Measurements from ENCODE around the gene NCAM2.

The NCAM2 gene

GRCh38 chr21:21199342-21200102 is 201.3 kb downstream of the NCAM2 start:
- TF ChIP-seq CTCF (IDR thresholded peaks at IDR 0.05; ENCODE audit: low read depth, low read length, missing control alignments) = no peak
- DNase-seq (ENCODE audit: extremely low read depth, low read depth) = no peak
- H3K4me3 ChIP-seq (replicated peaks; ENCODE audit: low read depth, low read length) = no peak overlapping the region

GRCh38 chr21:21200103-21200938 is 202.1 kb downstream of the NCAM2 start:
- no peak overlapping the region for H3K4me3 ChIP-seq (replicated peaks; ENCODE audit: low read depth, low read length)
- TF ChIP-seq CTCF (IDR thresholded peaks at IDR 0.05; ENCODE audit: low read depth, low read length, missing control alignments) = no peak
- peak; percentile 87 for DNase-seq (ENCODE audit: extremely low read depth, low read depth)

GRCh38 chr21:21200939-21201615 is 202.9 kb downstream of the NCAM2 start:
- no peak overlapping the region for H3K4me3 ChIP-seq (replicated peaks; ENCODE audit: low read depth, low read length)
- no peak for DNase-seq (ENCODE audit: extremely low read depth, low read depth)
- TF ChIP-seq CTCF (IDR thresholded peaks at IDR 0.05; ENCODE audit: low read depth, low read length, missing control alignments) = no peak

GRCh38 chr21:21203822-21204339 is 205.7 kb downstream of the NCAM2 start:
- TF ChIP-seq CTCF (IDR thresholded peaks at IDR 0.05; ENCODE audit: low read depth, low read length, missing control alignments) = no peak
- no peak for DNase-seq (ENCODE audit: extremely low read depth, low read depth)
- no peak overlapping the region for H3K4me3 ChIP-seq (replicated peaks; ENCODE audit: low read depth, low read length)

GRCh38 chr21:21204366-21204996 is 206.3 kb downstream of the NCAM2 start:
- TF ChIP-seq CTCF (IDR thresholded peaks at IDR 0.05; ENCODE audit: low read depth, low read length, missing control alignments) = no peak
- no peak overlapping the region for H3K4me3 ChIP-seq (replicated peaks; ENCODE audit: low read depth, low read length)
- no peak for DNase-seq (ENCODE audit: extremely low read depth, low read depth)

- TF ChIP-seq CTCF (IDR thresholded peaks at IDR 0.05; ENCODE audit: low read depth, low read length, missing control alignments) = no peak
- no peak for DNase-seq (ENCODE audit: extremely low read depth, low read depth)
- H3K4me3 ChIP-seq (replicated peaks; ENCODE audit: low read depth, low read length) = no peak overlapping the region
Observed at GRCh38 chr21:21205604-21206003, 207.4 kb downstream of the NCAM2 start.
